ENCODE data around the gene GPSM1.

DNA sequence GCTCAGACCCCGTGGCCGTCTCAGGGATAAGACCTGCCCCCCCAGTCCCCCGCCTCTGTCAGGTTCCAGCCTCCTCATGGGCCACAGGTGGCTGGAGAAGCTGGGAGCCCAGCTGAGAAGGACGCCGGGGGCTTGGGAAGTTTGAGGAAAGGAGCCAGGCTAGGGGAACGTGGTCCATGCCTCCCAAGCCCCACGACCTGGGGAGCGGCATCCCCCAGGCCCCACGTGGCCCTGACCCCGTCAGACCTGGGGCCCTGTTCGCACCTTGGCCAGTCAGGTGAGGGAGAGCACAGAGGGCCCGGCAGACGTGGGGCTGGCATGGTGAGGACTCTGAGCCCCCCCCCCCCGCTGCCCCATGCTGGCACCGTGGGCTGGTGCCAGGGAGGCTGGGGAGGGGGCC lies 3.7 kb downstream of the GPSM1 start:
- TF ChIP-seq, protein P1, sequence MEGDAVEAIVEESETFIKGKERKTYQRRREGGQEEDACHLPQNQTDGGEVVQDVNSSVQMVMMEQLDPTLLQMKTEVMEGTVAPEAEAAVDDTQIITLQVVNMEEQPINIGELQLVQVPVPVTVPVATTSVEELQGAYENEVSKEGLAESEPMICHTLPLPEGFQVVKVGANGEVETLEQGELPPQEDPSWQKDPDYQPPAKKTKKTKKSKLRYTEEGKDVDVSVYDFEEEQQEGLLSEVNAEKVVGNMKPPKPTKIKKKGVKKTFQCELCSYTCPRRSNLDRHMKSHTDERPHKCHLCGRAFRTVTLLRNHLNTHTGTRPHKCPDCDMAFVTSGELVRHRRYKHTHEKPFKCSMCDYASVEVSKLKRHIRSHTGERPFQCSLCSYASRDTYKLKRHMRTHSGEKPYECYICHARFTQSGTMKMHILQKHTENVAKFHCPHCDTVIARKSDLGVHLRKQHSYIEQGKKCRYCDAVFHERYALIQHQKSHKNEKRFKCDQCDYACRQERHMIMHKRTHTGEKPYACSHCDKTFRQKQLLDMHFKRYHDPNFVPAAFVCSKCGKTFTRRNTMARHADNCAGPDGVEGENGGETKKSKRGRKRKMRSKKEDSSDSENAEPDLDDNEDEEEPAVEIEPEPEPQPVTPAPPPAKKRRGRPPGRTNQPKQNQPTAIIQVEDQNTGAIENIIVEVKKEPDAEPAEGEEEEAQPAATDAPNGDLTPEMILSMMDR (IDR thresholded peaks at IDR 0.05) = no peak
- no peak for TF ChIP-seq POLR2A (IDR thresholded peaks at IDR 0.05)
